GM20000 (cell line): Measurements from ENCODE around the gene NRSN2.

Experiments used
- DNase-seq: peaks from one replicate; pipeline ENCODE4 v3.0.0; 2012; ENCODE audit warnings: low spot score
- TF ChIP-seq, protein P1 (sequence below): IDR thresholded peaks from 2 replicates; pipeline ENCODE4 v1.5.1; 2012; ENCODE audit warnings: mild to moderate bottlenecking, control low read depth; ENCODE audit errors: extremely low read depth, missing control alignments

NRSN2 gene

GRCh38 chr20:313402-313801, 33.5 kb upstream of the NRSN2 start:
- DNase-seq = no peak
- TF ChIP-seq, protein P1, sequence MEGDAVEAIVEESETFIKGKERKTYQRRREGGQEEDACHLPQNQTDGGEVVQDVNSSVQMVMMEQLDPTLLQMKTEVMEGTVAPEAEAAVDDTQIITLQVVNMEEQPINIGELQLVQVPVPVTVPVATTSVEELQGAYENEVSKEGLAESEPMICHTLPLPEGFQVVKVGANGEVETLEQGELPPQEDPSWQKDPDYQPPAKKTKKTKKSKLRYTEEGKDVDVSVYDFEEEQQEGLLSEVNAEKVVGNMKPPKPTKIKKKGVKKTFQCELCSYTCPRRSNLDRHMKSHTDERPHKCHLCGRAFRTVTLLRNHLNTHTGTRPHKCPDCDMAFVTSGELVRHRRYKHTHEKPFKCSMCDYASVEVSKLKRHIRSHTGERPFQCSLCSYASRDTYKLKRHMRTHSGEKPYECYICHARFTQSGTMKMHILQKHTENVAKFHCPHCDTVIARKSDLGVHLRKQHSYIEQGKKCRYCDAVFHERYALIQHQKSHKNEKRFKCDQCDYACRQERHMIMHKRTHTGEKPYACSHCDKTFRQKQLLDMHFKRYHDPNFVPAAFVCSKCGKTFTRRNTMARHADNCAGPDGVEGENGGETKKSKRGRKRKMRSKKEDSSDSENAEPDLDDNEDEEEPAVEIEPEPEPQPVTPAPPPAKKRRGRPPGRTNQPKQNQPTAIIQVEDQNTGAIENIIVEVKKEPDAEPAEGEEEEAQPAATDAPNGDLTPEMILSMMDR = no peak

- TF ChIP-seq, protein P1 = no peak
- no peak for DNase-seq
Measured at GRCh38 chr20:313948-314347, 33.0 kb upstream of the NRSN2 start.

GRCh38 chr20:316316-317068, 30.4 kb upstream of the NRSN2 start:
- TF ChIP-seq, protein P1 = no peak
- DNase-seq = no peak

DNA sequence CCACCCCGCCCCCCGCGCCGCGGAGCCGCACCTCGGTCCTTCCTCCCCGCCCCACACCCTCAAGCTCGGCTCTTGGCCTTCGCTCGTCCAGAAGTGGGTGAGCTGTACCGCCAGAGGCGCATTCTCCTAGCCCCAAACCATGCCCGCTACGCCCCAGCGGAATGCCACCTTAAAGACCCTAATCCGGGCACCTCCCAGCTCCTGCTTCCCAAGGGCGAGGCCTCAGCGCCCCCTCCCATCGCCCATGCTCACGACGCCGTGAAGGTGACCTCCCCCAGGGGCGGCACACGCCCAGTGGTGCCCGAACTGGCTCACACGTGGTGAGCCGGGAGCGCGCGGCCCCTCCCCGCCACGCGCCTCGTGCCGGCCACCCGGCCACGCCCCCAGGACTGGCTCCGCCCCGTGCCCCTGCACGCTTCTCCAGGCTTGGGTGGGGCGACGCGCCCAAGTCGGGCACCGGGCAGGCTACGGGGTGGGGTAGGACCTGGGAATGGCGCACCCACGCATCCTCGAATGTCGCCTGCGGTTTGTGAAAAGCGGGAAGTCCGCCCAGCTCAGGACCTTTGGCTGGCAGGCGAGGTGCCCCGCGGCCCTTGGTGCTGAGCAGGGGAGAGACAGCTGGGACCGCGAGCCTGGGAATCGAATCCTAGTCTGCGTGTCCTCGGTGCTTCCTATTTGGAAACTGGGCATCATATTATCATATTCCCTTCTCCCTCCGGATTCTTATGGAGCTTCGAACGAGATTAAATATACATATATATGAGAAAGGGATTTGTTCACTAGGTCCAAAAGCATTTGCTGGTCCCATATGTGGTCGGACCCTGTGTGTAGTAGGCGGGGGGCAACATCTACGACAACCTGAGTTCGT, 22.5 kb upstream of the NRSN2 start:
- DNase-seq = peak; percentile 93
- TF ChIP-seq, protein P1 = no peak

DNA sequence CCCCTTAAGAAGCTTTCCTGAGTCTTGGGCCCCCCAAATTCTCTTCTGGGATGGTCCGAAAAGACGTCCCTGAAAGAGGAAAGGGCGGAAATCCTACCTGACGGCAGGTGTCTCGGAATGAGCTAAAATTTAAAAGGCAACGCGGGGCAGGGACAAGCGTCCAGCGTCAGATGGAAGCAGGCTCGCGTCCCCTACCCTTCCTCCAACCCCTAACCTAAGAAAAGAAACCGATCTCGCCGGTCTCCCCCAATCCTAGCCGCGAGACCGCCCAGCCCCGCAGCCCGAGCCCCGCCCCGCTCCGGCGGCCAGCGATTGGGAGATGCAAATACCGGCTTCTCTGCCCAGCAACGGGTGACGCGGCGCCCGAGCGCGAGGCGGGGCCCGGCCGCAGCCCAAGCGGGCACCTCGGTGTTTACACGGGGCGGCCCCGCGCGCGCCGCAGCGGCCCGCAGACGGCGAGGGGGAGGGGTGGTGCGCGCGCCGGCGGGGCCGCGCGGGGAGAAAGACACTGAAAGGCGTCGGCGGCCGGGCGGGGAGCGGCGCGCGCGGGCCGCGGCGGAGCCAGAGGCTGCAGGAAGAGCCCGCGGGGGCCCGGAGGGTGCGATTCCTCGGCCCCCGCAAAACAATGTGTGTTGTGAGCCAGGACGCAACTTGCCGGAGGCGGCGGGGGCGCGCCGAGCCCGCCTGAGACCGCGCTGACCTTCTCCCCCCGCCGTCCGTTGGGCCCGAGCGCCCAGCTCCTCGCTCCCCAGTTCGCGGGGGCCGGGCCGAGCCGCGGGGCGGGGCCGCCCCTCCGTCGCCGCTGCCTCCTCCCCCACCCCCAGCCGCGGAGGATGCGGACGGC, 21.6 kb upstream of the NRSN2 start, which contains the start of gene SOX12:
Gene SOX12 (plus strand): TSS at position 508 of the 844 bp plus-strand sequence. CDS start 373 bp downstream, outside the sequence.
- TF ChIP-seq, protein P1 = no peak
- peak; percentile 98 for DNase-seq

DNA sequence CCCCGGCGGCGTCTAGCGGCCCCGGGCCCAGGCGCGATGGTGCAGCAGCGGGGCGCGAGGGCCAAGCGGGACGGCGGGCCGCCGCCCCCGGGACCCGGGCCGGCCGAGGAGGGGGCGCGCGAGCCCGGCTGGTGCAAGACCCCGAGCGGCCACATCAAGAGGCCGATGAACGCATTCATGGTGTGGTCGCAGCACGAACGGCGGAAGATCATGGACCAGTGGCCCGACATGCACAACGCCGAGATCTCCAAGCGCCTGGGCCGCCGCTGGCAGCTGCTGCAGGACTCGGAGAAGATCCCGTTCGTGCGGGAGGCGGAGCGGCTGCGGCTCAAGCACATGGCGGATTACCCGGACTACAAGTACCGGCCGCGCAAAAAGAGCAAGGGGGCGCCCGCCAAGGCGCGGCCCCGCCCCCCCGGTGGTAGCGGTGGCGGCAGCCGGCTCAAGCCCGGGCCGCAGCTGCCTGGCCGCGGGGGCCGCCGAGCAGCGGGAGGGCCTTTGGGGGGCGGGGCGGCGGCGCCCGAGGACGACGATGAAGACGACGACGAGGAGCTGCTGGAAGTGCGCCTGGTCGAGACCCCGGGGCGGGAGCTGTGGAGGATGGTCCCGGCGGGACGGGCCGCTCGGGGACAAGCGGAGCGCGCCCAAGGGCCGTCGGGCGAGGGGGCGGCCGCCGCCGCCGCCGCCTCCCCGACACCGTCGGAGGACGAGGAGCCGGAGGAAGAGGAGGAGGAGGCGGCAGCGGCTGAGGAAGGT, 20.8 kb upstream of the NRSN2 start:
- peak; percentile 82 for DNase-seq
- TF ChIP-seq, protein P1 = no peak
